NCI-H69 (cell line): ENCODE data around the gene C2orf68.
"Not testable (repeated sequence)": the region's sequence is repeated elsewhere in the genome, so short reads cannot be mapped to it uniquely, and the experiment has no call there.

Source experiments
- DNase-seq: peaks from one replicate; lab custom pipeline; 2025; lab: John Stamatoyannopoulos, UW

C2orf68 gene

DNA sequence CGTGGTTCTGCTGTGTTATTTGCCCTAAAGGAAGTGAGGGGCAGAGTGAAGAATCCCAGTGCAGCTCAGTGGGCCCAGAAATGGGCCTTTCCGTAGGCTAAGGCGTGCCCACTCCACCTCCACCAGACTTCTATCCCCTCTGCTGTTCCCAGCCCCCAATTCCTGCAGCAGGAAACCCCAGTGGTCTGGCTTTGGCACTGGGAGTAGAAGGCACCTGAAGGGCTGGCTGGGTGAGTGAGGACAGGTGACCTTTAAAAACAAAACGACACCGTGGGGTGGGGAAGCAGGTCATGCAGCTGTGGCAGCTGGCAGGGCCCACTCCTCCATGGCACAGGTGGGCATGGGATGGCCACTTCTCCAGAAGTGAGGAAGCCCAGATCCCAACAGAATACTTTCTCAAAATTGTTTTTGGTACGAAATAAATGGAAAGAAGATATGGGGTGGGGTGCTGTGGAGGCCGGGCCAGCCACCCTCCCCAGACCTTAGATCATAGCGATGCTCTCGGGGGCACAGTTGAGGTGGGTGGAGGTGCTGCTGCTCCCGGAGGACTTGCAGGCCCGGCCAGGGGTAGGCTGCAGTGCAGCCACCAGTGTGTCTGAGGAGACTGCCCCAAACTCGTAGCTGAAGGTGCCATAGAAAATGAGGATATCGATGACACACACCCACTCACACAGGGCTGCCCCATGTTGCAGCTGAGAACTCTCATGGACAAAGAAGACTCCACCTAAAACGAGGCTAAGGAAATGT, 13.1 kb downstream of the C2orf68 start:
- no peak for DNase-seq

- DNase-seq = no peak
These were observed 14.6 kb downstream of the C2orf68 start for GRCh38 chr2:85597241-85597640.

DNA sequence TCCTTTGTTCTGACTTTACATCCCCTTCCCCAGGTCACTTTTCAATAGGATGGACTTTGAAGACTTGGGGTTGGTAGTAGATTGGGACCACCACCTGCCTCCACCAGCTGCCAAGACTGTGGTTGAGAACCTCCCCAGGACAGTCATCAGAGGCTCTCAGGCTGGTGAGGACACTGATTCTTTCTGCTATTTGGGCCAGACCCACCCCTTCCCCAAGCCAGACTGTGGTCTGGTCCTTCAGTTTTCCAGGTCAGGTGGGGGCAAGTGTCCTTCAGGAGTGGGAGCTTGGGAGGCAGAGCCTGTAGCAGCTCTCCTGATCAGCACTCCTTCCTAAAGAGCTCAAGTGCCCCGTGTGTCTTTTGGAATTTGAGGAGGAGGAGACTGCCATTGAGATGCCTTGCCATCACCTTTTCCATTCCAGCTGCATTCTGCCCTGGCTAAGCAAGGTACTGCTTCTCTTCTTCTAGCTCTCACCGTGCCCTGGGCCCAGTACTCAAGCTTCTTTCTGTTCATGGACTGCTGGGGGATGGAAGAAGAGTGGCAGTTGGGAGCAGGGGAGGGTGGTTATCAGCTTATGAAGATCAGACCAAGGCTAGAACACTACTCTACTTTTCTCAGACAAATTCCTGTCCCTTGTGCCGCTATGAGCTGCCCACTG, 15.3 kb downstream of the C2orf68 start:
- no peak for DNase-seq

GRCh38 chr2:85596026-85596333, 15.9 kb downstream of the C2orf68 start:
- no peak for DNase-seq

DNA sequence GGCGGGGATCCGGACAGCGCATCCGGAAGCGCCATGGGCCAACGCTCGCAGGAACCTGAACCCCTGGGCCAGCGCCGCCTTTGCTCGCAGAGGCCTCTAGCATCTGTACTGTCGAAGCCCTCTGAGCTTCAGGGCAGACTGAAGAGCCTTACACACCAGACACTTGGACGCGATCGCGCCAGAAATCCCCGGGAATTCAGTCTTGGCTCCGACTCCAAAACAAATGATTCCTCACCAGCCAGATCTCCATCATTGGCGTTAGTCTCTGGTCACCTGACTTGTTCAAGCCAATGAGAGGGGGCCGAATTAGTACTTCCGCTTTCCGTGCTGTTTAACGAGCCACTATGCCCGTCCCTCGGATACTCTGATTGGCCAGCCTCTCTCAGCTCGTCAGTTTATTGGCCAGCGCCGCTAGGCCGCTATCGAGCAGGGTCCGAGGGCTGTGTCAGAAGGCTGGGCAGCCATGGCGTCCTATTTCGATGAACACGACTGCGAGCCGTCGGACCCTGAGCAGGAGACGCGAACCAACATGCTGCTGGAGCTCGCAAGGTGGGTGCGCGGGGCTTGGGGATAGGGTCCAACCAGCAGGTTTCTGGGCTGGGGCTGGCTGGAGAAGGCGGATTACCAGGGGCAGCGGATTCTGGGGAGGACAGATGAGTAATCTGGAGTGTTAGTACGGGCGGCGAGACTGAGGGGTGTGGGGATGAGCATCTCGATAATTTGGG, 16.4 kb downstream of the C2orf68 start, which contains the start of gene RNF181:
TSS of gene RNF181 (plus strand) at position 445 of the 725 bp plus-strand sequence. CDS start at position 464, 19 bp downstream.
- DNase-seq = peak; percentile 96

GRCh38 chr2:85594715-85595300, 17.1 kb downstream of the C2orf68 start:
- peak; percentile 46 for DNase-seq

DNA sequence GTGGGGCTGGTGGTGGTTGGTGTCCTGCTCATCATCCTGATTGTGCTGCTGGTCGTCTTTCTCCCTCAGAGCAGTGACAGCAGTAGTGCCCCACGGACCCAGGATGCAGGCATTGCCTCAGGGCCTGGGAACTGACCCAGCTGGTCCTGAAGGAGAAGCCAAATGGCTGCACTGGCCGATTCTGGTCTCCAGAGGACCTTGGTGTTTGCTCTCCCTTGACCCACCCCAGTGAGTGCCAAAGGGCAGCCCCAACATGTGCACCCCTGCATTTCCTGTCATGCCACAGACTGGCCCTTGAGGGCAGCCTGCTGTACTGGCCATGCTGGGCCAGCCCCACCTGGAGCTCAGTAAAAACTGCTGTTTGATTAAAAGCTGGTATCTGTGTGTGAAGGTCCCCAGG, 18.8 kb downstream of the C2orf68 start:
- DNase-seq = no peak

GRCh38 chr2:85592299-85592698, 19.6 kb downstream of the C2orf68 start:
- DNase-seq = not testable (repeated sequence)

DNA sequence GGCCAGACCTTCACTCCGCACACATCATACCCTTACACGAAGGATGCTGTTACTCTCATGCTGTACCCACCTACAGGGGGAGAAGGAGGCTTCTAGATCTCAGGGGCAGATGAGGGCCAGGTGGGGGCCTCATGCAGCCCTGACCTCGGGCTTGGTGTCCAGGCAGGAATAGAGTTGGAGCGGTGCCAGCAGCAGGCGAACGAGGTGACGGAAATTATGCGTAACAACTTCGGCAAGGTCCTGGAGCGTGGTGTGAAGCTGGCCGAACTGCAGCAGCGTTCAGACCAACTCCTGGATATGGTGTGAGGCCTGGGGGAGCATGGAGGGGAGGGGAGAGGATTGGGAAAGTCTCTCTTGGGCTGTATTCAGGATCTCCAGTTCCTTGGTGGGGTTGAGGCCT, 20.3 kb downstream of the C2orf68 start:
- no peak for DNase-seq

DNA sequence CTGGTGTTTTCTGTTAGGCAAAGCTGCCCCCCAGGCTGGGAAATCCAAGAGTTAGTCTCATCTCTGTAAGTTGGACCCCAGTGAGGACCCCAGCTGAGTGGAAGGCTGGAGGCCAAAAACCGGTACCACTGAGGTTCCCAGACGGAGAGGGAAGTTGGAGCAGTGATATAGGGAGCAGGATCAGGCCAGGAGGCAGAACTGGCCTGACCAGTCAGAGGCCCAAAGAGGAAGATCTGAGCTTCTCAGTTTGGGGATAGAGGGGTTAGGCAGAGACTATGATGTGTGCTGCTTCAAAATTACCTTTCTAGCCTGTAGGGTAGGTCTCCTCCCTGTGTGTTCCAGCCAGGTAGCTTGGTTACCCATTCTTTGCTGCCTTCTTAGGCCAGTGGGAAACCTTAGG, 20.9 kb downstream of the C2orf68 start:
- no peak for DNase-seq

GRCh38 chr2:85589982-85590791, 21.7 kb downstream of the C2orf68 start:
- peak; percentile 28 for DNase-seq

GRCh38 chr2:85589181-85589580, 22.7 kb downstream of the C2orf68 start:
- DNase-seq = no peak

DNA sequence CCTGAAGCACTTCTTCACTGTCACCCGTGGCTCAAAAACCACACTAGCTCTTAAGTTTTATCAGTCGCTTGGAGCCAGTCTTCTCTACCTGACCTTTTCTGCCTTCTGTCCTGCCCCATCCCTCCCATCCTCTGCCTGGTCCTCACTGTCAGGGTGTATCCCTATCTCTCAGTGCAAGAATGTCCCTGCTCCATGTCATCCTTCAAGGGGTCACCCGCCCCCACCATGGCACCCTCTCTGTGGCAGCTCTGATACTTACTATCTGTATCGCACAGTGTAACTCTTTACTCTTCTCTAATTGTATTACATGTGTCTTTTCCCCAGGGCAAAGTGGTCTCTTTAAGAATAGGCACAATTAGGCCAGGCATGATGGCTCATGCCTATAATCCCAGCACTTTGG, 23.2 kb downstream of the C2orf68 start:
- no peak for DNase-seq

- no peak for DNase-seq
These were observed 23.6 kb downstream of the C2orf68 start for GRCh38 chr2:85588236-85588635.

- no peak for DNase-seq
These were observed 26.1 kb downstream of the C2orf68 start for GRCh38 chr2:85585781-85586105.

- DNase-seq = peak; percentile 48
These were observed 26.7 kb downstream of the C2orf68 start for GRCh38 chr2:85584857-85585780.

DNA sequence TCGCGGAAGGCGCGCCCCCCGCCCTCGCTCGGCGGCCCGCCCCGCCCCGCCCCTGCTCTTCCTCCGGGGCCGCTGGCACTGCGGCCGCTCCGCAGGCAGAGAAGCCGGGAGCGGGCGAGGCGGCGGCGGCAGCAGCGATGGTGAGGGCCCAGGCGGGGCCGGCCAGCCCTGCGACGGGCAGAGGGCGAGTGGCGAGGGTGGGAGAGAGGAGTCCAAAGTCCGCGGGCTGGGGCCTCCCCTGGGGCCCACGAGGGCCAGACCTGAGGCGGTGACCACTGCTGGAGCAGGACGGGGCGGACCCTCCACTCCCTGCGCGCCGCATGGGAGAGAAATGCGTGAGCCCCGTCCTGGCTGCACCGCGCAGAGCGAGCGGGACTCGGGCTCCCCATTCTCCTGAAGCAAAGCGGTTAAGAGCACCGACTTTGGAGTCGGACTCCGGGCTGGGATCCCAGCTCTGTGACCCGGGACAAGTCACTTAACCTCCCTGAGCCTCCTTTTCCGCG, 27.5 kb downstream of the C2orf68 start, which contains the start of gene VAMP5:
TSS of gene VAMP5 (plus strand) at position 78 of the 503 bp plus-strand sequence. CDS start at position 138, 60 bp downstream.
- no peak for DNase-seq

GRCh38 chr2:85583667-85584353, 28.1 kb downstream of the C2orf68 start:
- no peak for DNase-seq

GRCh38 chr2:85582492-85582891, 29.4 kb downstream of the C2orf68 start:
- no peak for DNase-seq

- no peak for DNase-seq
These were observed 31.7 kb downstream of the C2orf68 start for GRCh38 chr2:85580206-85580605.
